ENCODE measurements around the gene PLPP2. TPM values are rescaled to one million over a fixed set of nuclear protein-coding genes. Genes with fewer than 3 reads are reported as not detected.
A peak's percentile ranks its signal among the peaks of the same experiment; 100 is the strongest.

PLPP2 gene
- total RNA-seq, 6 donors from 2014 or later: 7.1 to 50.1 (median 16.7) TPM

GRCh38 chr19:313169-313987 lies 22.2 kb upstream of the PLPP2 start:
- Histone ChIP-seq H3K27ac (peak overlapping the region; percentile 54 to 81 (median 80)), H3K27me3 (no peaks in the 10 kb centered on the region), H3K9me3 (no peaks in the 10 kb centered on the region), H3K4me1 (peaks cover 4 to 18% (median 13%) of the 10 kb centered on the region in 4 donors), H3K4me3 (no peak overlapping the region), H3K36me3 (peaks cover 0 to 67% (median 38%) of the 10 kb centered on the region in 4 donors)
- 80 to 89% methylated on average over 12 to 23 of the region's 23 CpGs for WGBS, 2 donors
- ATAC-seq (ENCODE audit: low FRiP score in 2 of 2) (peak in 1 of 2 donors; percentile 6), DNase-seq (peak in 1 of 2 donors; percentile 67)
- TF ChIP-seq POLR2A (IDR thresholded peaks at IDR 0.05) (no peak), POLR2AphosphoS5 (IDR thresholded peaks at IDR 0.05) (peak in 1 of 2 donors; percentile 13), CTCF (IDR thresholded peaks at IDR 0.05) (no peak), EP300 (IDR thresholded peaks at IDR 0.05) (no peak)

DNA sequence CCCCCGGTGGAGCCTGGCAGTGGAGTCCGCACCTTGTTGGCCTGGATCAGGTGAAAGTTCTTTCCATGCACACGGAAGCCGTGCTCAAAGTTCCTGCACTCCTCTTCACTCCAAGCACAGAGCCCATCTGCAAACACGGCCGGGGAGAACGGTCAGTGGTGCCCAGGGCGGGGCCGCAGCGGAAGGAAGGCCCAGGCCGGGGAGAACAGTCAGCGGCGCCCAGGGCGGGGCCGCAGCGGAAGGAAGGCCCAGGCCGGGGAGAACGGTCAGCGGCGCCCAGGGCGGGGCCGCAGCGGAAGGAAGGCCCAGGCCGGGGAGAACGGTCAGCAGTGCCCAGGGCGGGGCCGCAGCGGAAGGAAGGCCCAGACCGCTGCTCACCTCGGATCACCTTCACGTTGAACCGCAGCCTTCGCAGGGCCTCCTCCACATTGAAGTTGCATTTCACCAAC lies 20.6 kb upstream of the PLPP2 start:
- ATAC-seq (ENCODE audit: low FRiP score in 2 of 2) (no peak), DNase-seq (peak in 1 of 2 donors; percentile 85)
- Histone ChIP-seq H3K27me3 (no peaks in the 10 kb centered on the region), H3K9me3 (no peaks in the 10 kb centered on the region), H3K4me1 (peaks cover 8 to 25% (median 19%) of the 10 kb centered on the region in 4 donors), H3K27ac (peak overlapping the region; percentile 83 to 91 (median 86)), H3K4me3 (peak overlapping the region; percentile 38 to 60 (median 50)), H3K36me3 (peaks cover 6 to 80% (median 52%) of the 10 kb centered on the region in 4 donors)
- WGBS, 2 donors: 76 to 87% methylated on average over 26 to 33 of the region's 33 CpGs
- TF ChIP-seq POLR2AphosphoS5 (IDR thresholded peaks at IDR 0.05) (peak; percentile 51 to 72), POLR2A (IDR thresholded peaks at IDR 0.05) (peak in 2 of 4 donors; percentile 24 to 58), CTCF (IDR thresholded peaks at IDR 0.05) (no peak), EP300 (IDR thresholded peaks at IDR 0.05) (no peak)

GRCh38 chr19:310781-311496 lies 19.7 kb upstream of the PLPP2 start:
- ATAC-seq (ENCODE audit: low FRiP score in 2 of 2): no peak
- H3K36me3 ChIP-seq: peaks cover 14 to 80% (median 55%) of the 10 kb centered on the region in 4 donors
- 67 to 76% methylated on average over 18 to 24 of the region's 24 CpGs for WGBS, 2 donors
- peak overlapping the region; percentile 83 to 91 (median 86) for H3K27ac ChIP-seq
- H3K4me3 ChIP-seq: peak overlapping the region; percentile 38 to 60 (median 50)
- TF ChIP-seq POLR2AphosphoS5 (IDR thresholded peaks at IDR 0.05) (no peak), CTCF (IDR thresholded peaks at IDR 0.05) (no peak), EP300 (IDR thresholded peaks at IDR 0.05) (no peak), POLR2A (IDR thresholded peaks at IDR 0.05) (no peak)
- H3K4me1 ChIP-seq: peaks cover 8 to 26% (median 20%) of the 10 kb centered on the region in 4 donors
- DNase-seq: no peak
- H3K9me3 ChIP-seq: no peaks in the 10 kb centered on the region
- no peaks in the 10 kb centered on the region for H3K27me3 ChIP-seq

- ATAC-seq (ENCODE audit: low FRiP score in 2 of 2) (peak in 1 of 2 donors; percentile 9), DNase-seq (no peak)
- Histone ChIP-seq H3K36me3 (peaks cover 19 to 80% (median 62%) of the 10 kb centered on the region in 4 donors), H3K4me3 (peak overlapping the region; percentile 38 to 60 (median 50)), H3K27me3 (no peaks in the 10 kb centered on the region), H3K27ac (peak overlapping the region; percentile 83 to 91 (median 86)), H3K4me1 (peaks cover 8 to 26% (median 20%) of the 10 kb centered on the region in 4 donors), H3K9me3 (no peaks in the 10 kb centered on the region)
- TF ChIP-seq EP300 (IDR thresholded peaks at IDR 0.05) (no peak), CTCF (IDR thresholded peaks at IDR 0.05) (peak in 1 of 6 experiments; percentile 16), POLR2A (IDR thresholded peaks at IDR 0.05) (no peak), POLR2AphosphoS5 (IDR thresholded peaks at IDR 0.05) (no peak)
- WGBS, 2 donors: 53 to 76% methylated on average over 25 to 30 of the region's 30 CpGs
Measured at GRCh38 chr19:310141-310651, 19.0 kb upstream of the PLPP2 start.

All from upper lobe of left lung (tissue), 6 donors.